ENCODE results near the gene PYGO2.

DNA sequence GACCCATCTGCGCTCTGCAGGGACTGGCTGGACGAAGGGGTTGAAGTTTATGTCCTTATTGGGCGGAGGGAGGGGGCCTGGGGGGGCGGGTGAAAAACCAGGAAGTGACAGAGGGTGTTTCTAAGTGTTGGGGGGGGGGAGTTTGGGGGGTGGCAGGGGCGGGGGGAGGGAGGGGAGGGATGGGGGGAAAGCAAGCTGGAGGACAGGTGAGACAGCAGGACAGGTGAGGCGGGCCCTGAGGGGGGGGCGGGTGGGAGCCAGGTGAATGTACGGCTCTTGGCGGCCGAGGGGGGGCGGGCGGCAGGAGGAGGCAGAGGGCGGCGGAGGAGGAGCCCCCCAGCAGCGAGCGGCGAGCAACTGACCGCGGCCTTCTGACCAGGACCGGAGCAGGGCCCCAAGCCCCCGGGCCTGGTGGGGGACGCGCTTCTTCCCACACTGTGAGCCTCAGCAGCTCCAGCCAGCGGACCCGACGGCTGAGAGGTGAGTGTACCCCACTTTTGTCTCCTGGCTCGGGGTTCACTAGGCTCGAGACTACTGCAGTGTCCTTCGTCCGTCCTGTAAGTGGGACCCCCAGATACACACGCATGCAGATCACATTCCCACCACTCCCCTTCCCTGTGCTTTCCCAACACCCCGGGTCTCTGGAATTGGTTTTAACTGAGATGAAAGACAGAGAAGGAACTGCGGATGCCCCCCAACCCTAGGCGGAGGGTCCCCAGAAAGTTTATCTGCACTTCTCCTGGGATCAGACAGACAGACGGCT lies 41.1 kb upstream of the PYGO2 start, which contains the start of gene ZBTB7B:
- TF ChIP-seq, protein P1, sequence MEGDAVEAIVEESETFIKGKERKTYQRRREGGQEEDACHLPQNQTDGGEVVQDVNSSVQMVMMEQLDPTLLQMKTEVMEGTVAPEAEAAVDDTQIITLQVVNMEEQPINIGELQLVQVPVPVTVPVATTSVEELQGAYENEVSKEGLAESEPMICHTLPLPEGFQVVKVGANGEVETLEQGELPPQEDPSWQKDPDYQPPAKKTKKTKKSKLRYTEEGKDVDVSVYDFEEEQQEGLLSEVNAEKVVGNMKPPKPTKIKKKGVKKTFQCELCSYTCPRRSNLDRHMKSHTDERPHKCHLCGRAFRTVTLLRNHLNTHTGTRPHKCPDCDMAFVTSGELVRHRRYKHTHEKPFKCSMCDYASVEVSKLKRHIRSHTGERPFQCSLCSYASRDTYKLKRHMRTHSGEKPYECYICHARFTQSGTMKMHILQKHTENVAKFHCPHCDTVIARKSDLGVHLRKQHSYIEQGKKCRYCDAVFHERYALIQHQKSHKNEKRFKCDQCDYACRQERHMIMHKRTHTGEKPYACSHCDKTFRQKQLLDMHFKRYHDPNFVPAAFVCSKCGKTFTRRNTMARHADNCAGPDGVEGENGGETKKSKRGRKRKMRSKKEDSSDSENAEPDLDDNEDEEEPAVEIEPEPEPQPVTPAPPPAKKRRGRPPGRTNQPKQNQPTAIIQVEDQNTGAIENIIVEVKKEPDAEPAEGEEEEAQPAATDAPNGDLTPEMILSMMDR (IDR thresholded peaks at IDR 0.05): no peak
- TF ChIP-seq POLR2A (IDR thresholded peaks at IDR 0.05): no peak
